HAP-1 (cell line): Measurements from ENCODE around the gene CYFIP2.

Experiments used
- DNase-seq, 2 experiments: peaks; one replicate each; pipeline ENCODE4 v3.0.0-alpha.2; 2016 to 2020; ENCODE audit warnings: low spot score in 2 of 2
- H3K27me3 ChIP-seq: fragments of 250-450 bp; sonication (Bioruptor Pico); 2 replicates; pipeline ENCODE4 v1.5.1; 2020; ENCODE audit warnings: low read depth, mild to moderate bottlenecking, moderate library complexity
- H3K36me3 ChIP-seq: fragments of 250-450 bp; sonication (Bioruptor Pico); replicated peaks from 2 replicates; pipeline ENCODE4 v1.5.1; 2020; ENCODE audit warnings: mild to moderate bottlenecking
- H3K4me1 ChIP-seq: fragments of 250-450 bp; sonication (Bioruptor Pico); 2 replicates; pipeline ENCODE4 v1.5.1; 2020; ENCODE audit warnings: mild to moderate bottlenecking
- H3K4me3 ChIP-seq: fragments of 250-450 bp; sonication (Bioruptor Pico); 2 replicates; pipeline ENCODE4 v1.5.1; 2020; ENCODE audit warnings: mild to moderate bottlenecking, moderate library complexity
- H3K9me3 ChIP-seq: fragments of 250-450 bp; sonication (Bioruptor Pico); 2 replicates; pipeline ENCODE4 v1.5.1; 2020; ENCODE audit warnings: mild to moderate bottlenecking, moderate library complexity
- in situ Hi-C: fragments of 300-500 bp; cut with MboI; formaldehyde crosslinking; loops from 3 replicates; pipeline ENCODE4 v1.14.3; 2020; ENCODE audit warnings: low sequenced_read_pairs, inconsistent platforms, mixed read lengths

The CYFIP2 gene

DNA sequence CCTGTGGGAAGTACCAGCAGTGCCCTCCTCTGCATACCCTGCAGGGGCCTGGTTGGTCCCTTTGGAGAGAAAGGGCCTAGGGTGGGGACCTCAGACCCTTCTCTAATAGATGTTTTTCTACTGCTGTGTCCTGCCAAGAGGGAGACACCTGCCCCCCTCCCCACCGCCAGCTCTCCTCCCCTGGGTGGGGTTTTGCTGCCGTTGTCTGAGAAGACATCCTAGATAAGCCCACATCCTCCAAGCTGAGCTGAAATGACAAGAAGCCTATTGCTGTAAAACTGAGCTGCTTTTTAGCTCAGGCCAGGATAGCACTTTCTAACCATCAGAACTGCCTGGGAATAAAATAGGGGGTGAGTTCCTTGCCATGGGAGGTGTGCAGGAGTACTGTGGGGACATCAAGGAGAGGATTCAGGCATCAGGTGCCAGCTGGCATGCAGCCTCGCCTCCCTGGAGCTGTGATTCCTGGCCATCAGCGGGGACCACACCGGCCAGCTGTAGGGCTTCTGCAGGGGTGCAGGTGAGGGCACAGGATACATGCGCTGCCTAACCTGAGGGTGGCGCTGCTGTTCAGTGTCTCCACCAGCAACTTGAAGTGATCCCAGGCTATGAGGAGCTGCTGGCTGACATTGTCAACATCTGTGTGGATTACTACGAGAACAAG, 37.9 kb downstream of the CYFIP2 start:
- no peaks in the 10 kb centered on the region; the same call in none of the 2 replicates for H3K36me3 ChIP-seq

DNA sequence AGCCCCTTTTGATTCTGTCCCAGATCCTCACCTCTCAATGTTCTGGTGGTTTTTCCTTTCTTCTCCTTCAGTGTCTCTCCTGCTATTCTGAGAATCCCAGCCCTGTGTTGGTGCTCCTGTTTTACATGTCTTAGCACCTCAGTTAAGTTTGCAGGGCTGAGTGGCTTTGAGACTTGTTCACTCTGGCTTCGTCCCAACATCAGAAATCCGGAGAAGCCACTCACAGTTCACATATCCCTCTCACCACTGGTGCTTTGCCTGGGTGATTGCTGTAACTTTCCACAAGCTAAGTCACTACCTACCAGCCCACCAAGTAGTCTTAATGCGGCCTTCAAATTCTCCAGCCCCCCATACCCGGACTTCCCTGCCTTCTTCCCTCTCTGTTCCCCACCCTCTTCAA, 40.2 kb downstream of the CYFIP2 start:
- H3K4me3 ChIP-seq, result no peak overlapping the region
- no peak for DNase-seq
- H3K36me3 ChIP-seq, result no peaks in the 10 kb centered on the region; the same call in none of the 2 replicates
- H3K9me3 ChIP-seq, result no peaks in the 10 kb centered on the region
- no peaks in the 10 kb centered on the region for H3K27me3 ChIP-seq
- in situ Hi-C loops, result no loop called here
- no peaks in the 10 kb centered on the region for H3K4me1 ChIP-seq

More for the DNA sequence above, 37.9 kb downstream of the CYFIP2 start:
- DNase-seq, result peak in 1 of 2 experiments; percentile 42
- H3K4me3 ChIP-seq, result no peak overlapping the region
- no peaks in the 10 kb centered on the region for H3K4me1 ChIP-seq
- no peaks in the 10 kb centered on the region for H3K9me3 ChIP-seq
- no peaks in the 10 kb centered on the region for H3K27me3 ChIP-seq
- in situ Hi-C loops, result no loop called here

DNA sequence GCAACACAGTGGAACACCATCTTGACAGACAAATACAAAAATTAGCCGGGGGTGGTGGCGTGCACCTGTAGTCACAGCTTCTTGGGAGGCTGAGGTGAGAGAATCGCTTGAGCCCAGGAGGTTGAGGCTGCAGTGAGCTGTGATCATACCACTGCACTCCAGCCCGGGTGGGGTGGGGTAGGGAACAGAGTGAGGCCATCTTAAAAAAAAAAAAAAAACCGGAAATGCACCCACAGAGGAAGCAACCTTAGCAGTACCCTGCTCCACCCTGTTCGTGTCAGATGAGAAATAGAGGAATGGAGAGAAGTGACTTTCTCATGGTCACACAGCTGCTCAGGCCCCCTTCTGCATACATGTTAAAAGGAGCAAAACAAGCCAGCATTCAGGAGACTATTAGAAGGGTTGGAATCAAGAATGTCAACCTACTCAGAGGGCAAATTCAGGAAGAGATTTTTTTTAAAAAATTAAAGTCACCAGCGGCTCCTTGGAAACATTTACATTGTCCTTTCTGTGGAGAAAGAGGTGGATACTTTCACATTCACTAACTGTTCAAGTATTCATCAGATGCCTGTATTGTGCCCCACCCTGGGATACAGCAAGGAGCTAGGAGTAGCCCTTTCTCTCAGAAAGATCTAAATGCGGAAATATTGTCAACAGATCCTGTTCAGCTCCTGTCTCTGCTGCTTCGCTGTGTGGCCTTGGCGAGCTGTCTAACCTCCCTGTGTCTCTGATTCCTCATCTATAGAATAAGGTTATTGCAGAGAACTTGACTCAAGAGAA, 41.0 kb downstream of the CYFIP2 start:
- H3K9me3 ChIP-seq, result no peaks in the 10 kb centered on the region
- no peaks in the 10 kb centered on the region for H3K4me1 ChIP-seq
- no peak for DNase-seq
- H3K27me3 ChIP-seq, result no peaks in the 10 kb centered on the region
- H3K36me3 ChIP-seq, result no peaks in the 10 kb centered on the region; the same call in none of the 2 replicates
- no peak overlapping the region for H3K4me3 ChIP-seq
- in situ Hi-C loops, result no loop called here

DNA sequence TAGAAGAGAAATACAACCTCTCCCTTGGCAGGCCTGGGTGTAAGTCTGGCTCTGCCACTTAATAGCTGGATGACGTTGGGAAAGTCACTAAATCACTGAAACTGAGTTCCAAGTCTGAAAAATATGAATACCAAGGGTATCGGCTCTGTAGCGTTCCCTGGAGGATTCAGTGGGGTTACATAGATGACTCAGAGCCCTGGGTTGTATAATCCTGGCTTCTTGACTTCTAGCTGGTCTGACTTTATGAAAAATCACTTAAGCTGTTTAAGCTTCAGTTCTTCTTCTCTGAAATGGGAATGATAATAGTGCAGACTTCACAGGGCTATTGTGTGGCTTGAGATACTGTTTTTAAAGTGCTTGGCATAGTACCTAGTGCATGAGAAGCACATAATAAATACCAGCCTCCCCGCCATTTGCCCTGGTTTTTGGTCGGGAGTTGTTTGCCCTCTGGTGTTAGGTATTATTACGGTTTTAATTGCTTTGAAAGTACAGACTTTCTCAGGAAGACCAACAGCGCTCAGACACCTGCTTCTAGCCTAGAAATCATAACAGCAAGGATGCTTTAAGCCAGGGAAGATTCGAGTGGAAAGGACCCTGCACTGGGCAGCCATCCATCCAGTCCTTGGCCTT, 43.0 kb downstream of the CYFIP2 start:
- no peaks in the 10 kb centered on the region; the same call in none of the 2 replicates for H3K36me3 ChIP-seq

DNA sequence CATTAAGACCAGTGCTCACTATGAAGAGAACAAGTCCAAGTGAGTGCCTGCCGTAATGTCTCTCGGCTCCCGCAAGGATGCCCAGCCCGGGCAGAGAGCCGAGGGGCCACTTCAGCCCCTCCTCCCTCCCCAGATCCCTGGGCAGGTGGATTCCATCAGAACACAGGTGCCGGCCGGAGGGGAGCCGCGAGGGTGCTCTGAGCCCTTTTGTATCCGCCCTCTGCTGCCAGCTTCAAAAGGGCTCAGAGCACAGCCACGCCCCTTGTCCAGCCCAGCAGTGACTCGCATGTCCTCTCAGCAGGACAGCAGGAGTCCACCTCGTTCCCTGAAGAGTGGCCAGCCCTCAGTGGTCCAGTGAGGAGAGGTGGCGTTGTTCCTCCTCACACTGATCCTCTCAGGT, 43.9 kb downstream of the CYFIP2 start:
- no peak for DNase-seq
- no peaks in the 10 kb centered on the region for H3K27me3 ChIP-seq
- H3K36me3 ChIP-seq, result no peaks in the 10 kb centered on the region; the same call in 1 of the 2 replicates
- in situ Hi-C loops, result loop anchor here (10.0 kb wide), 1 partner anchor 55 kb away; no protein-coding TSS in a partner anchor
- no peaks in the 10 kb centered on the region for H3K4me1 ChIP-seq
- no peak overlapping the region for H3K4me3 ChIP-seq
- no peaks in the 10 kb centered on the region for H3K9me3 ChIP-seq

More for the DNA sequence above, 43.0 kb downstream of the CYFIP2 start:
- H3K9me3 ChIP-seq, result no peaks in the 10 kb centered on the region
- H3K27me3 ChIP-seq, result no peaks in the 10 kb centered on the region
- DNase-seq, result no peak
- no peak overlapping the region for H3K4me3 ChIP-seq
- H3K4me1 ChIP-seq, result no peaks in the 10 kb centered on the region
- in situ Hi-C loops, result no loop called here

DNA sequence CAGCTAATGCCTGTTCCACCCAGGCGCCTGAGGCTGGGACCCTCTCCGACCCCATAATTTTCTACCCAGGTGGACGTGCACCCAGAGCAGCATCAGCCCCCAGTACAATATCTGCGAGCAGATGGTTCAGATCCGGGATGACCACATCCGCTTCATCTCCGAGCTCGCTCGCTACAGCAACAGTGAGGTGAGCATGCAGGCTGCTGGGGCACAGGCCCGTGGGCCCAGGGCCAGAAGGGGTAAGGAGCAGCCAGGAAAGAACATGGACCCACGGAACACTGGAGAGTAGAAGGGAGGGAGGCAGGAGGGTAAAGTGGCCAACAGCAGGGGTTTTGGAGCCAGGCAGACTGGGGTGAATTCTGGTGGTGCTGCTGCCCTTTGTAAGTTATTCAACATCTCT, 45.7 kb downstream of the CYFIP2 start:
- in situ Hi-C loops, result loop anchor here (10.0 kb wide), 1 partner anchor 57 kb away; no protein-coding TSS in a partner anchor
- DNase-seq, result no peak
- Histone ChIP-seq H3K27me3 (no peaks in the 10 kb centered on the region), H3K9me3 (no peaks in the 10 kb centered on the region), H3K4me1 (no peaks in the 10 kb centered on the region), H3K36me3 (no peaks in the 10 kb centered on the region; the same call in 1 of the 2 replicates), H3K4me3 (no peak overlapping the region)

DNA sequence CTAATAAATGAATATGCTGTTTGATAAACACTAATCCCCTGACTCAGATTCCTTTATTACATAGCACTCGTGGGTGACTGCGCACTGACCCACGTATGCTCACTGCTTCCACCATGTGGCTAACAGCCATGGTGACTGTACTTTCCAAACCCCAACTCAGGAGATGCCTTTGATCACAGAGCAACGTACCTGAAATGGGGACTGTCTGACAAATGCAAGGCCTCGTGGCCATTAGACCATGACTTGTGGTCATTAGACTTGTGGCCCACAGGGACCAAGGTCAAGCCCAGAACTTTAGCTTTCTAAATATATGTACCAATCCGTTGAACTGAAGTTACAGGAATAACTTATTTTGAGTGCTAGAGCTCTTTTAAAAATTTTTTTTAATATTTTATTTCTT, 46.6 kb downstream of the CYFIP2 start:
- no peaks in the 10 kb centered on the region; the same call in 1 of the 2 replicates for H3K36me3 ChIP-seq

DNA sequence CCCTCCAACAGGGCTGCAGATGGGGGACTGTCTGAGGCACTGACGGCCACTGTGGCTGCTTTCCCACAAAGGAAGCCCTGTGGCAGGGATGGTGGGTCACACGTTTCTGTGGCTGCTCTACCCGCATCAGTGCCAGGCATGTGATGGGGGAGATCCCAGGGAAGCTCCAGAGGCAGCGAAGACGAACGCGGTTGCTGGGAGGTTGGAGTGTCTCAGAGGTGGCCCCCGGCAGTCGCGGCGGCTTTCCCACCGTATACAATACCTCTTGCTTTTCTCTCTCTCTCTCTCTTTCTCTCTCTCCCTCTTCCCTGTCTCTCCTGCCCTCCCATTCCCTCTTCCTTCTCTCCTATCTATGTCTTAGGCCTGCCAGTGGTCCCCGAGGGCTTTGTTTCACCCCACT, 56.7 kb downstream of the CYFIP2 start:
- Histone ChIP-seq H3K4me3 (no peak overlapping the region), H3K9me3 (no peaks in the 10 kb centered on the region), H3K27me3 (no peaks in the 10 kb centered on the region), H3K4me1 (no peaks in the 10 kb centered on the region), H3K36me3 (peaks cover 29% of the 10 kb centered on the region)
- in situ Hi-C loops, result no loop called here
- no peak for DNase-seq

More for the DNA sequence above, 46.6 kb downstream of the CYFIP2 start:
- peak in 1 of 2 experiments; percentile 52 for DNase-seq
- Histone ChIP-seq H3K4me1 (no peaks in the 10 kb centered on the region), H3K27me3 (no peaks in the 10 kb centered on the region), H3K4me3 (no peak overlapping the region), H3K9me3 (no peaks in the 10 kb centered on the region)
- in situ Hi-C loops, result loop anchor here (10.0 kb wide), 1 partner anchor 58 kb away; no protein-coding TSS in a partner anchor

DNA sequence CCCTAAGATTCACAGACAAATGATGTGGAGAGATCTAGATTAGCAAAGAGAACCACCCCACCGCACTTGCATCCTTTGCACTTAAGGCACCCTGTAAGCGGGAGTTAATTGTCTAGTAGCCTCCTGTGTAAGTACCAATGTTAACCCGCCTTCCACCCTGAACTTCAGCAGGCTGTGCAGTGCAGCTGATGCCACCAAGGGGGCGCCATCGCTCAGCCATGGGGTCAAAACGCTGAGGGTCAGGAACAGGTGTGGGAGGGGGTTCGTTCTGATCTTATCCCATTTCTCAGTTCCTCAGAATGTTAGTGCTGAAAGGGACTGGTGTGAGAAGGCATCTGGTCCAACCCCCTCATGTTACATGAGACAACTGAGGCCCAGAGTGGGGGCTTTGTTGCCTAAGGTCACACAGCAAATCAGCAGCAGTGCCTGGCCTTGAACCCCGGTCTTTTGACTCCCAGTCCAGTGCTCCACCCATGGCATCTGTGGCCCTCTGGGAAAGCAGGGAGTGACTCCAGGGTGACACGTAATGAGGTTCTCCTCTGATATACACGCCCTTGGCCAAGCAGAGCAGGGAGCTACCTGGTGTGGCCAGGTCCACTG, 57.3 kb downstream of the CYFIP2 start:
- in situ Hi-C loops, result no loop called here
- Histone ChIP-seq H3K36me3 (peaks cover 29% of the 10 kb centered on the region), H3K27me3 (no peaks in the 10 kb centered on the region), H3K4me1 (no peaks in the 10 kb centered on the region), H3K4me3 (no peak overlapping the region), H3K9me3 (no peaks in the 10 kb centered on the region)
- DNase-seq, result peak in 1 of 2 experiments; percentile 23

DNA sequence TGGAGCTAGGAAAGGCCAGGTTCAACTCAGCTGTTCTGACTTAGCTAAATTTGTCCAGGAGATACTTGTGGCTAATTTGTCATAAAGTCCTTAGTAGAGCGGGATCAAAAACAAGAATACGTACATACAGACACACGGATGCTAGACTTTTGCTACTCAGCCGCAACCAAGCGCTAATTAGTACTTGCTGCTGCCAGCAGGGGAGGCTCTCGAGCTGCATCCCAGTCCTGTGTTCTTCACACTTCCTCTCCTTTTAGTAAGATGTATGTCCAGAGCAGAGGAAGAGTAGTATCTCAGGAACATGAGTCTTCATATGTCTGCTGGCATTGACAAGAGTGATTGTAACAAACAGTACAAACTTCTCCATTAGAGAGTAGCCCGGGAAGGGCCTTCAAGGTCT, 58.3 kb downstream of the CYFIP2 start:
- in situ Hi-C loops, result no loop called here
- Histone ChIP-seq H3K27me3 (no peaks in the 10 kb centered on the region), H3K4me3 (no peak overlapping the region), H3K9me3 (no peaks in the 10 kb centered on the region), H3K4me1 (no peaks in the 10 kb centered on the region; the same call in none of the 2 replicates), H3K36me3 (peaks cover 36% of the 10 kb centered on the region)
- DNase-seq, result no peak

DNA sequence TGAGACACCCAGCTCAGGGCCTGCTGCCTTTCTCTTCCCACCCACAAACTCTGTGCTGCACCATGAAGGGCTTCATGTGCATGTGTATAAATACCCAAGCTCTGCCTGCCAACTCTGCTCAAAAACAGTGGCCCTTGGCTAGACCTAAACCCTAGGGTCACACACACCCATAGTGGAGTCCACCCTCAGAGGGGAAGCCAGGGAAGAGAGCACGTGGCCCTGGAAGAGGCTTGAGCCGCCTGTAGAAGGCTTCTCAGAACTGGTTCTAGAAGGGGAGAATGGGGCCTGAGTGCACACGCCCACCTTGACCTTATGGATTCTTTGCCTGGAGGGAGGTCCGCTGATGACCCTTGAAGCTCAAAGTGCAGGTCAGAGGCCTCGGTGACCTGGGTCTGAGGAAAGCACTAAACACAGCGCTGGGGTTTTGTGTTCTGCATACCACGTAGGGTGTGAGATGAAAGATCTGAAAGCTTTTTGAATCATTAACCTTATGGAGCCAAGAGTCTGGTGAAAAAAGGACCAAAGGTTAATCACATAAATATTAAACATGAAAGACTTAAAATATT, 60.6 kb downstream of the CYFIP2 start:
- Histone ChIP-seq H3K27me3 (no peaks in the 10 kb centered on the region), H3K4me3 (no peak overlapping the region), H3K9me3 (no peaks in the 10 kb centered on the region), H3K36me3 (peaks cover 30% of the 10 kb centered on the region), H3K4me1 (no peaks in the 10 kb centered on the region; the same call in none of the 2 replicates)
- DNase-seq, result no peak
- in situ Hi-C loops, result no loop called here

DNA sequence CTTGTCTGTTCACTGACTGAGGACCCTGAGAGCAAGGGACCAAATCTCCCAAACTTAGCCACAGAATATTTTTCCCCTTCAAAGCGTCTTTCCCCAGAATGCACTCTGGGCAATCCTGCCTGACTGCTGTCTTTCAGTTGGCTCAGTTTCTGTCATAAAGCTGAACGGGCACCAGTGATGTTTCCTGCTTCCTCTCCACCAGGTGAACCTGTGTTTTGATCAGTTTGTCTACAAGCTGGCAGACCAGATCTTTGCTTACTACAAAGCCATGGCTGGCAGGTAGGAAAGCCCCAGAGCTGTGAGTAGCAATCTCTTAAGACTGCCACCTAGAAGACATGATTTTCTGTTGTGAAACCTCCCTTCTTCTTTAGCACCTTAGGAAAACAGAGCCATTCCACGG, 61.8 kb downstream of the CYFIP2 start:
- H3K36me3 ChIP-seq, result peaks cover 33% of the 10 kb centered on the region
- no peak for DNase-seq
- no peak overlapping the region for H3K4me3 ChIP-seq
- H3K27me3 ChIP-seq, result no peaks in the 10 kb centered on the region
- in situ Hi-C loops, result no loop called here
- no peaks in the 10 kb centered on the region for H3K9me3 ChIP-seq
- no peaks in the 10 kb centered on the region; the same call in none of the 2 replicates for H3K4me1 ChIP-seq

DNA sequence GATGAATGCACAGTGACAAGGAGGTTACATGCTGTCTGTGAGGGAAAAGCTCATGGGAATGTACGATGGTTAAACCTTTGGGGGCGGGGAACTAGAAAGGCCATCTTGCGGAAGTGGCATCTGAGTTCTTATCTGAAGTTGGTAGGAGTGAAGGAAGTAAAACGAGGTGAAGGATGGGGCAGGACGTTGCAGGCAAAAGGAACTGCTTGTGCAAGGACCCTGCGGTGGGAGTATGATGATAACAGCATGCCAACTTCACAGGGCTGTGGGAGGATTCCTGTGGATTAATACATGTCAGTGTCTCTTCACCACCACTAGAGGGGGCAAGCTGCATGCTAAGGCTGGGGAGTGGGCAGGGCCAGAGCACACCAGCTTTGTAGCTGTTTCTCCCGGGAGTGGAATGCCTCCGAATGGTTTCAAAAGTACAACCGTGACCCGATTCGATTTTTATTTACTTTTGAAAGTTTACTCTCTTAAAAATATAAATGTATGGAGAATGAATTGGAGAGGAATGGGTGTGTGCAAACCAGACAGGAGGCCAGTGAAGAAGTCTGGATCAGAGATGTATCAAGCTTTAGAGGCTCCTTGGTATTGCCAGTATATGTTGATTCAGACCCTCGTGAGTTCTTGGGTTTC, 62.5 kb downstream of the CYFIP2 start:
- H3K36me3 ChIP-seq, result peaks cover 33% of the 10 kb centered on the region
- DNase-seq, result peak; percentile 72 to 79
- H3K4me1 ChIP-seq, result no peaks in the 10 kb centered on the region; the same call in none of the 2 replicates
- no peaks in the 10 kb centered on the region for H3K27me3 ChIP-seq
- 0 out of 2 replicates have a peak overlapping the region, but pooled peaks have one; percentile 8 for H3K4me3 ChIP-seq
- no peaks in the 10 kb centered on the region for H3K9me3 ChIP-seq
- in situ Hi-C loops, result no loop called here
